H1 (cell line): ENCODE results near the gene DPH6.

Experiments used
- CEBPB ChIP-seq: IDR thresholded peaks from 2 replicates; pipeline ENCODE4 v1.6.1; 2012; ENCODE audit warnings: low read depth, low read length
- POLR2A ChIP-seq, 2 experiments: IDR thresholded peaks; 1 replicate in 1 of 2; 2 replicates in 1 of 2; pipeline ENCODE4 v1.6.1; 2011; ENCODE audit warnings: low read depth in 2 of 2, low read length in 2 of 2, mild to moderate bottlenecking in 2 of 2; ENCODE audit errors: control extremely low read depth in 1 of 2
- POLR2AphosphoS5 ChIP-seq: IDR thresholded peaks from 2 replicates; pipeline ENCODE4 v1.6.1; 2011; ENCODE audit warnings: low read depth, low read length
- SP1 ChIP-seq: IDR thresholded peaks from 2 replicates; pipeline ENCODE4 v1.6.1; 2011; ENCODE audit warnings: low read depth, low read length
- TF ChIP-seq, protein P1 (sequence below): IDR thresholded peaks from 2 replicates; pipeline ENCODE4 v1.6.1; 2011; ENCODE audit warnings: low read length, improper control_type of control experiment
- TF ChIP-seq, protein P2 (sequence below), 3 experiments: IDR thresholded peaks; 1 replicate in 2 of 3; 2 replicates in 1 of 3; pipeline versions ENCODE4 v1.5.1 to v1.6.1; 2011; ENCODE audit warnings: low read length in 3 of 3, mild to moderate bottlenecking in 3 of 3, inconsistent platforms in 2 of 3, low read depth in 1 of 3, moderate library complexity in 1 of 3; ENCODE audit not compliant: insufficient read depth in 1 of 3; ENCODE audit errors: control extremely low read depth in 1 of 3

DNA sequence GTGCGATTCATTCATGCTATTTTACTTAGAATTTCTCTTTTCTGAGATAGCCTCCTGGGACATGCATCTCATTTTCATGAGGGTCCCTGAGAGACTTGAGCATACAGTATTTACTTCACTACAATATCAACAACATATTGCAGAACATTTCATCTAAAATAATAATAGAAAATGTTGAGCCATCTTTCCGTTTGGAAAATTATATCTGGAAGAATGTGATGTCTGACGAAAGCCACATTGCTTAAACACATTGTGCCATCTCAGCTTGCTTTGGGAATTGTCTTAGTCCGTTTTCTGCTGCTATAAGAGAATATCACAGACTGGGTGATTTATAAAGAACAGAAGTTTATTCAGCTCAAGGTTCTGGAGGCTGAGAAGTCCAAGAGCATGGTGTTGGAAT, 55.5 kb downstream of the DPH6 start:
- TF ChIP-seq, protein P1, sequence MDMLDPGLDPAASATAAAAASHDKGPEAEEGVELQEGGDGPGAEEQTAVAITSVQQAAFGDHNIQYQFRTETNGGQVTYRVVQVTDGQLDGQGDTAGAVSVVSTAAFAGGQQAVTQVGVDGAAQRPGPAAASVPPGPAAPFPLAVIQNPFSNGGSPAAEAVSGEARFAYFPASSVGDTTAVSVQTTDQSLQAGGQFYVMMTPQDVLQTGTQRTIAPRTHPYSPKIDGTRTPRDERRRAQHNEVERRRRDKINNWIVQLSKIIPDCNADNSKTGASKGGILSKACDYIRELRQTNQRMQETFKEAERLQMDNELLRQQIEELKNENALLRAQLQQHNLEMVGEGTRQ, result no peak
- TF ChIP-seq POLR2AphosphoS5, result no peak
- TF ChIP-seq SP1, result no peak
- TF ChIP-seq POLR2A (IDR thresholded peaks at IDR 0.05; ENCODE audit: control extremely low read depth in 1 of 2, low read depth in 2 of 2, low read length in 2 of 2), result no peak
- TF ChIP-seq, protein P2, sequence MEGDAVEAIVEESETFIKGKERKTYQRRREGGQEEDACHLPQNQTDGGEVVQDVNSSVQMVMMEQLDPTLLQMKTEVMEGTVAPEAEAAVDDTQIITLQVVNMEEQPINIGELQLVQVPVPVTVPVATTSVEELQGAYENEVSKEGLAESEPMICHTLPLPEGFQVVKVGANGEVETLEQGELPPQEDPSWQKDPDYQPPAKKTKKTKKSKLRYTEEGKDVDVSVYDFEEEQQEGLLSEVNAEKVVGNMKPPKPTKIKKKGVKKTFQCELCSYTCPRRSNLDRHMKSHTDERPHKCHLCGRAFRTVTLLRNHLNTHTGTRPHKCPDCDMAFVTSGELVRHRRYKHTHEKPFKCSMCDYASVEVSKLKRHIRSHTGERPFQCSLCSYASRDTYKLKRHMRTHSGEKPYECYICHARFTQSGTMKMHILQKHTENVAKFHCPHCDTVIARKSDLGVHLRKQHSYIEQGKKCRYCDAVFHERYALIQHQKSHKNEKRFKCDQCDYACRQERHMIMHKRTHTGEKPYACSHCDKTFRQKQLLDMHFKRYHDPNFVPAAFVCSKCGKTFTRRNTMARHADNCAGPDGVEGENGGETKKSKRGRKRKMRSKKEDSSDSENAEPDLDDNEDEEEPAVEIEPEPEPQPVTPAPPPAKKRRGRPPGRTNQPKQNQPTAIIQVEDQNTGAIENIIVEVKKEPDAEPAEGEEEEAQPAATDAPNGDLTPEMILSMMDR (IDR thresholded peaks at IDR 0.05; ENCODE audit: control extremely low read depth in 1 of 3, insufficient read depth in 1 of 3, low read depth in 1 of 3, low read length in 3 of 3), result no peak
- TF ChIP-seq CEBPB, result no peak
